Tibial nerve (tissue), 4 donors: ENCODE results near the gene CUL3.

Source experiments
- EP300 ChIP-seq, 2 donors: sonication (generic); formaldehyde crosslinking; IDR thresholded peaks; one replicate each; pipeline ENCODE4 v1.6.1; 2017; ENCODE audit warnings: antibody characterized with exemption in 2 of 2, mild to moderate bottlenecking in 1 of 2
- POLR2A ChIP-seq, 2 donors: fragments of 450-650 bp; IDR thresholded peaks; one replicate each; pipeline ENCODE4 v1.6.1; 2017; ENCODE audit warnings: antibody characterized with exemption in 2 of 2, mild to moderate bottlenecking in 2 of 2, moderate library complexity in 2 of 2
- TF ChIP-seq, protein P1 (sequence below), 5 experiments: fragments of 200-600 bp in 3 of 5; fragments of 450-650 bp in 2 of 5; sonication (generic) in 3 of 5; IDR thresholded peaks; one replicate each; pipeline ENCODE4 v1.5.1; 2016 to 2019; ENCODE audit warnings: antibody characterized with exemption in 5 of 5, mild to moderate bottlenecking in 3 of 5, moderate library complexity in 2 of 5

- TF ChIP-seq POLR2A (IDR thresholded peaks at IDR 0.05): no peak
- TF ChIP-seq, protein P1, sequence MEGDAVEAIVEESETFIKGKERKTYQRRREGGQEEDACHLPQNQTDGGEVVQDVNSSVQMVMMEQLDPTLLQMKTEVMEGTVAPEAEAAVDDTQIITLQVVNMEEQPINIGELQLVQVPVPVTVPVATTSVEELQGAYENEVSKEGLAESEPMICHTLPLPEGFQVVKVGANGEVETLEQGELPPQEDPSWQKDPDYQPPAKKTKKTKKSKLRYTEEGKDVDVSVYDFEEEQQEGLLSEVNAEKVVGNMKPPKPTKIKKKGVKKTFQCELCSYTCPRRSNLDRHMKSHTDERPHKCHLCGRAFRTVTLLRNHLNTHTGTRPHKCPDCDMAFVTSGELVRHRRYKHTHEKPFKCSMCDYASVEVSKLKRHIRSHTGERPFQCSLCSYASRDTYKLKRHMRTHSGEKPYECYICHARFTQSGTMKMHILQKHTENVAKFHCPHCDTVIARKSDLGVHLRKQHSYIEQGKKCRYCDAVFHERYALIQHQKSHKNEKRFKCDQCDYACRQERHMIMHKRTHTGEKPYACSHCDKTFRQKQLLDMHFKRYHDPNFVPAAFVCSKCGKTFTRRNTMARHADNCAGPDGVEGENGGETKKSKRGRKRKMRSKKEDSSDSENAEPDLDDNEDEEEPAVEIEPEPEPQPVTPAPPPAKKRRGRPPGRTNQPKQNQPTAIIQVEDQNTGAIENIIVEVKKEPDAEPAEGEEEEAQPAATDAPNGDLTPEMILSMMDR (IDR thresholded peaks at IDR 0.05): no peak
- TF ChIP-seq EP300 (IDR thresholded peaks at IDR 0.05): no peak
Observed at GRCh38 chr2:224457408-224458096, 127.6 kb downstream of the CUL3 start.
